Glomerular visceral epithelial cell (primary cell): ENCODE measurements around the gene MRAS.
A peak's percentile ranks its signal among the peaks of the same experiment; 100 is the strongest.
"Not testable (repeated sequence)": the region's sequence is repeated elsewhere in the genome, so short reads cannot be mapped to it uniquely, and the experiment has no call there.

Source experiments
- DNase-seq: peaks from one replicate; pipeline ENCODE4 v3.0.0-alpha.2; 2016; ENCODE audit errors: extremely low spot score

The MRAS gene

DNA sequence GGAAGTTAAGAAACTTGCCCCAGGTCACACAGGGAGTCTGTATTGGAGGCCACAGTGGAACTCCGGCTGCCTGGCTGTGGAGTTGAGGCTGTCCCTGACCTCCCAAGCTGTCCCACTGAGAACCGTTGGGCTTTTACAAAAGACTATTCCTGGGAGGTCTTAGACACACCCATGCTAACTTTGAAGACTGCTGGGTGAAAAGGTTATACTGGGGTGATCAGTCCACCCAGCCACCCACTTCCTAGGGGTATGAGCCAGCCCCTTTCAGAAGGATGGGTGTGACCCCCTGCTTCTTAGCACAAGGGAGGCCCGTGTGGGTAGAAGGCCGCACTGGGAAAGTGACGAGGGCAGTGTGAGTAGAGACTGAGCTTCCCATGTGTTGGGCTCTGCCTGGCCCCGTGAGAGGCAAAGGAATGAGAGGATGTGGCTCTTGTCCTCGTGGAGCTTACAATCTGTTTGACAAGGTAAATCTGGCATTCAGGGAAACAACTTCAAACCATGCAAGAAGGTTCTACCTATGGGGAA, 19.0 kb downstream of the MRAS start:
- DNase-seq = no peak

GRCh38 chr3:138367911-138368310, 19.5 kb downstream of the MRAS start:
- no peak for DNase-seq

- DNase-seq = no peak
Measured at GRCh38 chr3:138369151-138369900, 20.9 kb downstream of the MRAS start.

DNA sequence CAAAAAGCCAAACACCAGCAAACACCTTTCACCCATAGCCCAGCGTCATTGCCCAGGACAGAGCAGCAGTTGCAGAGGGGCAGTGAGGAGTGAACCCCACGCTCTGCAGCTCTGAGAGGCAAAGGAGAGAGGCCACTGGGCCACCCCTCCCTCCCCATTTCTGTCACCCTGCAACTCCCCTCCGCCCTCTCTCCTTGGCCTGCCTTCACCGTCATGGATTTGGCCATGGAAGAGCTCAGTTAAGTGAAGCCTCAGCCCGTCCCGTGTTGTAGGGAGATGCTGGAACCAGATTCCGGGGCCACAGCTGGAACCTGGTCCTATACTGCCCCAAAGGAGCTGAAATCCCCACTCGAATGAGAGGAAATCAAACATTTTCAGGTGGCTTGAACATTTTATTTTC, 21.9 kb downstream of the MRAS start:
- no peak for DNase-seq

- no peak for DNase-seq
Measured at GRCh38 chr3:138371070-138371965, 22.9 kb downstream of the MRAS start.

DNA sequence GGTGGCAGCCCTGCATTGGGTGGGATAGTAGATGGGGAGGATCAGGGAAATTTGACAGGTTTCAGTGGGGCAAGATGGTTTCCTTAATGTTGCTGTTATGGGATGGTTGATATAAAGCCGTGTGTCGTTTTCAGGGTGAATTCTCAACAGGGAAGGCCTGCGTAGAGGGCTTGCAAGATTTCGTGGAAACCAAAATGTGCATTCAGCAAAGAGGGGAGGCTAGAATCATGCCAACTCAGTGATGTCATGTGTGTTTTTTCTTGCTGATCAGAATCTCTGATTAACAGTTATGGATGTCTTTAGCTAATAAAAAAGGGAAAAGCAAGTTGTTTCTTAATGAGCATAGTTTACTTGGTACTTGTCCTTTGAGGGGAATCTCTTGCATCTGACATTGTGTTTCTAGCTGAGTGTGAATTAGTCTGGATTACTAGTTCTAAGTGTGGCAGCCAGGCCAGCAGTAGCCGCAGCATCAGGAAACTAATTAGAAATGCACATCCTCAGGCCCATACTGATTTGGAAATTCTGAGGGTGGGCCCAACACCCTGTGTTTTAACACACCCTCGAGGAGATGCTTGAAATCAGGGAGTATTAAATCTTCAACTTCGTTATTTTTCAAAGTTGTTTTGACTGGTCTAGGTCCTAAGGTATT, 24.8 kb downstream of the MRAS start:
- DNase-seq = no peak

- no peak for DNase-seq
Measured at GRCh38 chr3:138373736-138374094, 25.3 kb downstream of the MRAS start.

- DNase-seq = no peak
Measured at GRCh38 chr3:138374573-138375134, 26.3 kb downstream of the MRAS start.

GRCh38 chr3:138375447-138375846, 27.1 kb downstream of the MRAS start:
- DNase-seq = no peak

GRCh38 chr3:138376663-138377062, 28.3 kb downstream of the MRAS start:
- no peak for DNase-seq

DNA sequence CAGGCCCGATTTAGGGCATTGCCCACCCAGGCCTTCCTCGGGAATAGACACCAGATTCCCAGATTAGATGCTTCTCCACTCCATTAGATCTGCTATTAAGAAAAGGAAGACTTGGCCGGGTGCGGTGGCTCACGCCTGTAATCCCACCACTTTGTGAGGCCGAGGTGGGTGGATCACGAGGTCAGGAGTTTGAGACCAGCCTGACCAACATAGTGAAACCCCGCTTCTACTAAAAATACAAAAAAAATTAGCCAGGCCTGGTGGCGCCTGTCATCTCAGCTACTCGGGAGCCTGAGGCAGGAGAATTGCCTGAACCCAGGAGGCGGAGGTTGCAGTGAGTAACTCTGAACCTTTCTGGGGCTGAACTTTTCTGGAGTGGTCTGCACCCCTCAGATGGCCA, 28.8 kb downstream of the MRAS start:
- not testable (repeated sequence) for DNase-seq

GRCh38 chr3:138377804-138378203, 29.4 kb downstream of the MRAS start:
- DNase-seq = no peak

GRCh38 chr3:138378331-138378730, 30.0 kb downstream of the MRAS start:
- DNase-seq = no peak

DNA sequence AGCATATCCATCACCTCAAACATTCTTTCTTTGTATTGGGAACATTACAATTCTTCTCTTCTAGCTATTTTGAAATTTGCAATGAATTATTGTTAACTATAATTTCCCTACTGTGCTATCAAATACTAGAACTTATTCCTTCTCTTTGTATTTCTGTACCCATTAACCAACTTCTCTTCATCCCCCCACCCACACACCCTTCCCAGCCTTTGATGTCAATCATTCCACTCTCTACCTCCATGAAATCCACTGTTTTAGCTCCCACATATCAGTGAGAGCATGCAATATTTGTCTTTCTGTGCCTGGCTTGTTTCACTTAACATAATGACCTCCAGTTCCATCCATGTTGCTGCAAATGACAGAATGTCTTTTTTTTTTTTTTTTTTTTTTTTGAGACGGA, 30.6 kb downstream of the MRAS start:
- no peak for DNase-seq

- DNase-seq = no peak
Measured at GRCh38 chr3:138381413-138381901, 33.1 kb downstream of the MRAS start.

DNA sequence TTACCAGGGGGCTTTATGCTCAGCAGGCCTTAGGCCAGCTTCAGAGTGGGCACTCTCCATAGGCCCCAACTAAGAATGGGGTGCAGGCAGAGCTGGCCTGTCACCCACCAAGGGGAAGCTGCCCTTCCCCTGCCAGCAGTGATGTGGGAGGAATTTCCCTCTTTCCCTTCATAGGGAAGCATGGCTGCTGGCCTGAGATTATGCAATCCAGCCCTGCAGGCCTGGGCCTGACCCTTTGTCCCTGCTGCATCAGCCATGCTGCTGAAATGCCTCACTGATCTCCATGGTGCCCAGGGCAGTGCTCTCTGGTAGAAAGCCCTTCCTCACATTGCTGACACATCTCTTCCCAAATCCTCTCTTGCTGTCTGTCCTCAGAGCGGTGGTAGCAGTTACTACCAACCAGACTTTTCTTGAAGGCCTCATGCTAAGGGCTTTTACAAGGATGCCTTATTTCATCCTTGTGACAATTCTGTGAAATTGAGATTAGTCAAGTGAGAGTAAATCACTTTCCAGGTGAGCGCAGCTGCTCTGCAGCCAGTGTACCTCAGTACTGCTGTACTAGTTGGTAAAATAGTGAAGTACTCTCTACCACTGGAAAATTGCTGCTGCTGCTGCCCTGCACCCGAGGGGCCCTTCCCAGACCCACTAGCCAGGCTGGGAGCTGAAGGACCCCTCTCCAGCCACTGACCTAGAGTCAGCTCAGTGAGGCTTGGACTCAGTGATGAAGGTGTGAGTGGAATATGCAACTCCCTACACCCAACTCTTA, 33.8 kb downstream of the MRAS start:
- peak; percentile 46 for DNase-seq

DNA sequence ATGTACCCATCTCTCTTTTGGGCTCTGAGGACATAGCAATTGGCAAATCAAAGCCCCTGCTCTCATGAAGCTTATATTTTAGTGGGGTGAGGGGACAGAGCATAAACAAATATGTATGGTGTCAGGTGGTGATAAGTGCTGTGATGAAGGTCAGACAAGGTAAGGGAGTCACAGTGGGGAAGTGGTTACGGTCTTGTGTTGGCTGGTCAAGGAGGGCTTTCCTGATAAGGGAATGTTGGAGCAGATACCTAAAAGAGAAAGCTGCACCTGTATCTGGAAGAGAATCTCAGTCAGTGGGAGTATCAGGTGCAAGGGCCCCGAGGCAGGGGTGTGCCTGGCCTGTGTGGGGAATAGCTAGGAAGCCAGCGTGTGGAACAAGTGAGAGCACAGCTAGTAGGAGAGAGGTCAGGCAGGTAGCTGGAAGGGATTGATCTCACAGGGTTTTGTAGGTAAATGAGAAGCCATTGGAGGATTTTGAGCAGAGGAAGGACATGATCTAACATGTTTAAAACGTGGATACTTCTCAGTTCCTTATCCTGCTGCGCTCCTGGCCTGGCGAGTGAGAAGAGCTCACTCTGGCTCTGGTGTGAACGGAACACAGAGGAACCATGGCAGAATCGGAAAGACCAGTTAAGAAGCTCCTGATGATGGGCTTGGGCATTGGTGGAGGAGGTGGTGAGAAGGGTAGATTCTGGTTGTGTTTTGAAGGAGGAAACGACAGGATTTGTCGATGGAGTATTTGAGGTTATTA, 35.5 kb downstream of the MRAS start:
- no peak for DNase-seq

- DNase-seq = no peak
Measured at GRCh38 chr3:138384531-138384930, 36.2 kb downstream of the MRAS start.

GRCh38 chr3:138384976-138385375, 36.6 kb downstream of the MRAS start:
- DNase-seq = no peak

- DNase-seq = no peak
Measured at GRCh38 chr3:138389144-138389601, 40.8 kb downstream of the MRAS start.
